Prostate gland (tissue), 2 donors: ENCODE data around the gene KLHL25.
"Not testable (repeated sequence)": the region's sequence is repeated elsewhere in the genome, so short reads cannot be mapped to it uniquely, and the experiment has no call there.

ENCODE experiments used
- POLR2A ChIP-seq: fragments of 450-650 bp; IDR thresholded peaks from one replicate; pipeline ENCODE4 v1.6.1; 2016; ENCODE audit warnings: antibody characterized with exemption, mild to moderate bottlenecking
- POLR2AphosphoS5 ChIP-seq: sonication (generic); formaldehyde crosslinking; IDR thresholded peaks from one replicate; pipeline ENCODE4 v1.6.1; 2017; ENCODE audit warnings: antibody characterized with exemption
- TF ChIP-seq, protein P1 (sequence below), 4 experiments: fragments of 200-600 bp in 2 of 4; fragments of 450-650 bp in 2 of 4; sonication (generic) in 2 of 4; IDR thresholded peaks; 1 replicate in 3 of 4; 2 replicates in 1 of 4; pipeline ENCODE4 v1.5.1; 2016 to 2019; ENCODE audit warnings: antibody characterized with exemption in 4 of 4, mild to moderate bottlenecking in 2 of 4, moderate library complexity in 2 of 4

- TF ChIP-seq, protein P1, sequence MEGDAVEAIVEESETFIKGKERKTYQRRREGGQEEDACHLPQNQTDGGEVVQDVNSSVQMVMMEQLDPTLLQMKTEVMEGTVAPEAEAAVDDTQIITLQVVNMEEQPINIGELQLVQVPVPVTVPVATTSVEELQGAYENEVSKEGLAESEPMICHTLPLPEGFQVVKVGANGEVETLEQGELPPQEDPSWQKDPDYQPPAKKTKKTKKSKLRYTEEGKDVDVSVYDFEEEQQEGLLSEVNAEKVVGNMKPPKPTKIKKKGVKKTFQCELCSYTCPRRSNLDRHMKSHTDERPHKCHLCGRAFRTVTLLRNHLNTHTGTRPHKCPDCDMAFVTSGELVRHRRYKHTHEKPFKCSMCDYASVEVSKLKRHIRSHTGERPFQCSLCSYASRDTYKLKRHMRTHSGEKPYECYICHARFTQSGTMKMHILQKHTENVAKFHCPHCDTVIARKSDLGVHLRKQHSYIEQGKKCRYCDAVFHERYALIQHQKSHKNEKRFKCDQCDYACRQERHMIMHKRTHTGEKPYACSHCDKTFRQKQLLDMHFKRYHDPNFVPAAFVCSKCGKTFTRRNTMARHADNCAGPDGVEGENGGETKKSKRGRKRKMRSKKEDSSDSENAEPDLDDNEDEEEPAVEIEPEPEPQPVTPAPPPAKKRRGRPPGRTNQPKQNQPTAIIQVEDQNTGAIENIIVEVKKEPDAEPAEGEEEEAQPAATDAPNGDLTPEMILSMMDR (IDR thresholded peaks at IDR 0.05), result not testable (repeated sequence)
- TF ChIP-seq POLR2A, POLR2AphosphoS5: not testable (repeated sequence)
Measured at GRCh38 chr15:85796371-85796770, 1.6 kb upstream of the KLHL25 start.
